Measurements from ENCODE around the gene PIEZO1. TPM values are rescaled to one million over a fixed set of nuclear protein-coding genes. Genes with fewer than 3 reads are reported as not detected.

Gene PIEZO1
- total RNA-seq, 1 experiment from 2014 or later, result 391 TPM

- POLR2A ChIA-PET (ENCODE audit: unreplicated experiment), result no interaction called here
These were observed 19.1 kb upstream of the PIEZO1 start for GRCh38 chr16:88804173-88804551.

GRCh38 chr16:88803264-88803987 lies 18.4 kb upstream of the PIEZO1 start, which contains the start of gene CDT1:
CDT1 (plus strand) TSS chr16:88803789; CDS start chr16:88803832, 43 bp downstream.
- H3K36me3 ChIP-seq (ENCODE audit: low read depth), result no peaks in the 10 kb centered on the region
- POLR2A ChIA-PET (ENCODE audit: unreplicated experiment), result interaction anchor here (0.6 to 0.7 kb wide), 3 partner anchors 9 to 33 kb away, joined by 3 to 20 read pairs (median 11); no protein-coding TSS in a partner anchor
- no TSS peak for BruUV-seq (replicated peaks)
- peak within 1 kb of the TSS; percentile 83 for H2AFZ ChIP-seq
- H3K9me2 ChIP-seq (ENCODE audit: insufficient read depth), result no peaks in the 10 kb centered on the region
- H3K79me2 ChIP-seq (ENCODE audit: low read depth), result peaks cover 26% of the 10 kb centered on the region
- H3K9me3 ChIP-seq (ENCODE audit: insufficient read depth, low read depth), result no peaks in the 10 kb centered on the region
- peak within 1 kb of the TSS; percentile 82 for H3K4me3 ChIP-seq
- H4K20me1 ChIP-seq (ENCODE audit: insufficient read depth), result peaks cover 20% of the 10 kb centered on the region; the same call in 1 of the 2 replicates
- TF ChIP-seq CTCF (conservative IDR thresholded peaks at IDR 0.05), result no peak
- no peak for TF ChIP-seq EZH2 (IDR thresholded peaks at IDR 0.05; ENCODE audit: low read depth)
- peaks cover 51% of the 10 kb centered on the region for H3F3A ChIP-seq (ENCODE audit: insufficient read depth, low read depth)
- intact Hi-C loops (cut with micrococcal nuclease; ENCODE audit: unreplicated experiment), result loop anchor here (2.0 to 5.0 kb wide), 2 partner anchors 39 to 66 kb away; no protein-coding TSS in a partner anchor
- peak in 1 of 2 experiments; percentile 89 for DNase-seq
- H3K4me2 ChIP-seq, result peak within 1 kb of the TSS; percentile 100
- no peaks in the 10 kb centered on the region for H3K27me3 ChIP-seq (ENCODE audit: insufficient read depth, low read depth)
- CTCF ChIA-PET, result interaction anchor here (0.7 kb wide), 1 partner anchor 364 kb away, joined by 3 read pairs; no protein-coding TSS in a partner anchor
- peaks cover 15% of the 10 kb centered on the region for H3K4me1 ChIP-seq (replicated peaks; ENCODE audit: insufficient read depth)
- peak within 1 kb of the TSS; percentile 58 for H3K27ac ChIP-seq

More at GRCh38 chr16:88804173-88804551, 19.1 kb upstream of the PIEZO1 start:
- CTCF ChIA-PET, result interaction anchor here (1.0 kb wide), 1 partner anchor 67 kb away, joined by 3 read pairs; no protein-coding TSS in a partner anchor
- TSS peak; percentile 38 for BruUV-seq (replicated peaks)
- H3K9me2 ChIP-seq (ENCODE audit: insufficient read depth), result no peaks in the 10 kb centered on the region
- H3K4me3 ChIP-seq, result peak overlapping the region; percentile 82
- H3F3A ChIP-seq (ENCODE audit: insufficient read depth, low read depth), result peaks cover 58% of the 10 kb centered on the region
- H3K9me3 ChIP-seq (ENCODE audit: insufficient read depth, low read depth), result no peaks in the 10 kb centered on the region
- no peak for DNase-seq
- H3K4me2 ChIP-seq, result peak overlapping the region; percentile 100
- H3K27ac ChIP-seq, result no peak overlapping the region
- no peak overlapping the region for H2AFZ ChIP-seq
- H3K36me3 ChIP-seq (ENCODE audit: low read depth), result peaks cover 3% of the 10 kb centered on the region; the same call in 1 of the 2 replicates
- H3K27me3 ChIP-seq (ENCODE audit: insufficient read depth, low read depth), result no peaks in the 10 kb centered on the region
- intact Hi-C loops (cut with micrococcal nuclease; ENCODE audit: unreplicated experiment), result loop anchor here (5.0 kb wide), 1 partner anchor 67 kb away; no protein-coding TSS in a partner anchor
- H3K79me2 ChIP-seq (ENCODE audit: low read depth), result peaks cover 26% of the 10 kb centered on the region
- no peak for TF ChIP-seq EZH2 (IDR thresholded peaks at IDR 0.05; ENCODE audit: low read depth)
- TF ChIP-seq CTCF (conservative IDR thresholded peaks at IDR 0.05), result no peak
- peaks cover 22% of the 10 kb centered on the region; the same call in 1 of the 2 replicates for H4K20me1 ChIP-seq (ENCODE audit: insufficient read depth)
- peaks cover 15% of the 10 kb centered on the region for H3K4me1 ChIP-seq (replicated peaks; ENCODE audit: insufficient read depth)

GRCh38 chr16:88800277-88800592 lies 15.2 kb upstream of the PIEZO1 start:
- ChIA-PET CTCF (interaction anchor here (0.8 kb wide), 1 partner anchor 63 kb away, joined by 4 read pairs; no protein-coding TSS in a partner anchor), POLR2A (ENCODE audit: unreplicated experiment) (no interaction called here)
- intact Hi-C loops (cut with micrococcal nuclease; ENCODE audit: unreplicated experiment), result loop anchor here (5.0 kb wide), 1 partner anchor 63 kb away; no protein-coding TSS in a partner anchor

More at GRCh38 chr16:88800277-88800592, 15.2 kb upstream of the PIEZO1 start:
- no peak overlapping the region for H3K4me2 ChIP-seq
- H3K9me3 ChIP-seq (ENCODE audit: insufficient read depth, low read depth), result no peaks in the 10 kb centered on the region
- H3K27me3 ChIP-seq (ENCODE audit: insufficient read depth, low read depth), result no peaks in the 10 kb centered on the region
- H3F3A ChIP-seq (ENCODE audit: insufficient read depth, low read depth), result peaks cover 26% of the 10 kb centered on the region
- no peaks in the 10 kb centered on the region for H4K20me1 ChIP-seq (ENCODE audit: insufficient read depth)
- H2AFZ ChIP-seq, result no peak overlapping the region
- H3K27ac ChIP-seq, result no peak overlapping the region
- no peaks in the 10 kb centered on the region for H3K9me2 ChIP-seq (ENCODE audit: insufficient read depth)
- no peak for DNase-seq
- peaks cover 12% of the 10 kb centered on the region for H3K79me2 ChIP-seq (ENCODE audit: low read depth)
- no peaks in the 10 kb centered on the region for H3K36me3 ChIP-seq (ENCODE audit: low read depth)
- TF ChIP-seq EZH2 (IDR thresholded peaks at IDR 0.05; ENCODE audit: low read depth) (no peak), CTCF (conservative IDR thresholded peaks at IDR 0.05) (no peak)
- no TSS peak for BruUV-seq (replicated peaks)
- H3K4me3 ChIP-seq, result no peak overlapping the region
- peaks cover 15% of the 10 kb centered on the region for H3K4me1 ChIP-seq (replicated peaks; ENCODE audit: insufficient read depth)

Data from PC-9 (cell line).